Activated T-helper 1 cell treated with anti-CD3 and anti-CD28 coated beads, Interleukin-12 subunit alpha, Interleukin-12 subunit beta, Interleukin-2, Interleukin-4 antibody, amounts not matched to agents 30 ng/mL and 10 ng/mL and 1 ng/mL, durations not matched to agents 14 hours and 24 hours and 36 hours (primary cell): ENCODE results near the gene ETDA. TPM values are rescaled to one million over a fixed set of nuclear protein-coding genes. Genes with fewer than 3 reads are reported as not detected.

Source experiments
- DNase-seq: peaks from one replicate; pipeline ENCODE4 v3.0.0; 2021; ENCODE audit warnings: low spot score
- H3K27ac Mint-ChIP-seq: one replicate; pipeline ENCODE4 v1.8.0; 2021; ENCODE audit warnings: mild to moderate bottlenecking, mixed read lengths
- H3K27me3 Mint-ChIP-seq: one replicate; pipeline ENCODE4 v1.8.0; 2022; ENCODE audit warnings: mild to moderate bottlenecking, moderate library complexity, mixed read lengths; ENCODE audit not compliant: insufficient read depth
- H3K36me3 Mint-ChIP-seq: one replicate; pipeline ENCODE4 v1.8.0; 2021; ENCODE audit warnings: low read depth, mixed read lengths
- H3K4me1 Mint-ChIP-seq: one replicate; pipeline ENCODE4 v1.8.0; 2021; ENCODE audit warnings: low read depth, mixed read lengths
- H3K4me3 Mint-ChIP-seq: one replicate; pipeline ENCODE4 v1.8.0; 2021; ENCODE audit warnings: mild to moderate bottlenecking, moderate library complexity, mixed read lengths
- H3K9me3 Mint-ChIP-seq: one replicate; pipeline ENCODE4 v1.8.0; 2021; ENCODE audit warnings: mixed read lengths
- intact Hi-C: fragments of 100-400 bp; cut with micrococcal nuclease; formaldehyde crosslinking; loops from one replicate; pipeline ENCODE4 v1.15.1; 2024
- total RNA-seq: library from RNA; stranded (reverse); gene quantifications from 2 replicates; pipeline ENCODE4 v1.2.3, GENCODE V29; 2022

Gene ETDA
- total RNA-seq, 1 donor from 2014 or later, result not detected

DNA sequence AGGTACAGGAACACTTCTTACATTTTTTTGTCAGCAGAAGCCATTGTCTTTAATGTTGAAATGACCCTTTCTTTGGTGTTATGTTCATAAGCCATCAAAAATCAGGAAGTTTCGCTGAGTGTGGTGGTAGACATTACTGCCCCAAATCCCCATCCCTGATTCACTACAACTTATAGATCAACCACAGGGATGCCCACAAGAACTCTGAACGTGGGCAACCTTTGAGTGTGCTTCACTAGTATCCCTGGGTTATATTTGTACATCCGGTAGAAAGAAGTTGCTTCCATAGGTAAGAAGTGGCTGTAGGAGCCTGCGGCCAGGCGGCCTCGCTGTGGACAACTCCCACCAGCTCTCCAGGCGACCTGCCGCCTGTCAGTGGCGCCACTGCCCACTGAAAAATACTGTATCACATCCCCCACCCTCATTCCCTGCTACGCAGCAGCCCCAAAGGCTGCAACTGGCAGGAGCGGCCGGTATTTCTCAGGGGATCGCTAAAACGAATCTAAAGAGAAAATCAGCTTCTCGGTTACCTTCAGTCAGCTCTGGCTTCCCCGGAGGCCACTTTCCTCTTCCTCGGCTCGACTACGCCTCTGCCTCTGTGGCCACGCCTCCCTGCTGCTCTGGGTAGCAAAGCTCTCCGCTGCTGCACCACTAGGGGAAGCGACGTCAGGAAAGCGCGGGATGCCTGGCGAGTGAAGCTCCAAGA lies 43.5 kb downstream of the ETDA start:
- H3K27ac Mint-ChIP-seq, result peak overlapping the region; percentile 58
- H3K4me1 Mint-ChIP-seq, result peaks cover 28% of the 10 kb centered on the region
- intact Hi-C loops, result no loop called here
- DNase-seq, result peak; percentile 47
- no peaks in the 10 kb centered on the region for H3K27me3 Mint-ChIP-seq
- H3K4me3 Mint-ChIP-seq, result peak overlapping the region; percentile 83
- H3K36me3 Mint-ChIP-seq, result peaks cover 18% of the 10 kb centered on the region
- peaks cover 15% of the 10 kb centered on the region for H3K9me3 Mint-ChIP-seq

DNA sequence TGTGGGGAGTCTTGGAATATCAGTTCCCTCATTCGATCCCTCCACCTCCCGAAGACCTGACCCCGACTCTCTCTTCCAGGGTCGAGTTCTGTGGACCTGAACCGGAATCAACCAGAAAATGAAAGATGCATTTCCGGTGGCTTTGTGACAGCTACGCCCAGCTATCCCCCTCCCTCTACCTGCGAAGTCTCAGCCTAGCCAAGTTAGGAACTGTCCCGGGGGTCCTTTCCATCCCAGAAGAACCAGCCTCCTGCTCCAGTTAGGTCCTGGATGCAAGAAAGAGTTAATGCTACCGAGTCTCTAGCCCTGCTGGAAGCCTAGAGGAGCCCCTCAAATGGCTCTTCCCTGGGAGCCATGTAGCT lies 44.1 kb downstream of the ETDA start:
- peak overlapping the region; percentile 83 for H3K4me3 Mint-ChIP-seq
- no peak for DNase-seq
- peaks cover 28% of the 10 kb centered on the region for H3K4me1 Mint-ChIP-seq
- no peaks in the 10 kb centered on the region for H3K27me3 Mint-ChIP-seq
- H3K36me3 Mint-ChIP-seq, result peaks cover 14% of the 10 kb centered on the region
- H3K9me3 Mint-ChIP-seq, result peaks cover 12% of the 10 kb centered on the region
- peak overlapping the region; percentile 58 for H3K27ac Mint-ChIP-seq
- intact Hi-C loops, result no loop called here

DNA sequence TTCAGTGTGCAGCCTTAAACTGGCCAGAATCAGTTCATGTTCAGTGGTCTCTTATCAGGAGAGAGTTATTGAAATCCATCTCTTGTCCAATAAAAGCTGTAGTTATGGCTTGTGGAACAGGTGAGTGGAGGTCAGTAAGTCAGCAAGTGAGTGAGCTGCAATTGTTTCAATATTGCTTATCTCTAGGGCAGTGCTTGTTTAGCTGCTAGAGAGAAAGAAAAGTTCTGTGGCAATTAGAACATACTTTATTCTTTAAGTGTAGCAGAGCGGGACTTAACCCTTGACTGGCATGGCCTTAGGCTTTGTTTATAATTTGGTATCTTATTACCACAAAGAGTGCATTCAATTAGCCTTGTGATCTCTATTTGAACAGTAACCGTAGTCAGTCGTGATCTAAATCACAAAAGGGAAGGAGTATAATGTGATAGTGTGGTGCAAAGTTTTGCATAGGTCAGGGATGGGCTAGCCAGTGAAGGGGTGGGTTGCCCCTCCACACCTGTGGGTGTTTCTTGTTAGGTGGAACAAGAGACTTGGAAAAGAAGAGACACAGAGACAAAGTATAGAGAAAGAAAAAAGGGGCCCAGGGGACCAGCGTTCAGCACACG lies 50.5 kb downstream of the ETDA start:
- no peak overlapping the region for H3K4me3 Mint-ChIP-seq
- no peak for DNase-seq
- H3K27ac Mint-ChIP-seq, result no peak overlapping the region
- peaks cover 6% of the 10 kb centered on the region for H3K4me1 Mint-ChIP-seq
- H3K9me3 Mint-ChIP-seq, result peaks cover 4% of the 10 kb centered on the region
- intact Hi-C loops, result no loop called here
- H3K36me3 Mint-ChIP-seq, result peaks cover 3% of the 10 kb centered on the region
- no peaks in the 10 kb centered on the region for H3K27me3 Mint-ChIP-seq

Other genes starting within 250 kb of the ETDA start
- gene RTL8B, start 229.5 kb upstream of the ETDA start, total RNA-seq, result 0.54 and 0.86 TPM in 2 replicates
- gene RTL8C, start 219.7 kb upstream of the ETDA start, total RNA-seq, result 28.5 and 29.0 TPM in 2 replicates
- 11.1 and 13.5 TPM in 2 replicates for gene RTL8A, start 199.9 kb upstream of the ETDA start, total RNA-seq
- 0.08 and 0.10 TPM in 2 replicates for gene SMIM10L2B, start 153.3 kb upstream of the ETDA start, total RNA-seq
- gene ETDB, start 131.5 kb upstream of the ETDA start, total RNA-seq, result not detected in 2 replicates
- gene CT55, start 80.7 kb upstream of the ETDA start, total RNA-seq, result not detected in 2 replicates
- not detected in 2 replicates for gene ETDC, start 57.4 kb downstream of the ETDA start, total RNA-seq
- gene ZNF75D, start 92.0 kb downstream of the ETDA start, total RNA-seq, result 8.1 and 9.3 TPM in 2 replicates
- gene ZNF449, start 92.7 kb downstream of the ETDA start, total RNA-seq, result 0.73 and 0.98 TPM in 2 replicates
- 1.3 TPM in 2 replicates for gene SMIM10L2A, start 169.9 kb downstream of the ETDA start, total RNA-seq